ENCODE data around the gene CPLANE2. TPM values are rescaled to one million over a fixed set of nuclear protein-coding genes. Genes with fewer than 3 reads are reported as not detected.
A peak's percentile ranks its signal among the peaks of the same experiment; 100 is the strongest.

CPLANE2 gene
- total and polyA plus RNA-seq, 2 donors from 2014 or later, result 7.9 to 9.4 TPM

DNA sequence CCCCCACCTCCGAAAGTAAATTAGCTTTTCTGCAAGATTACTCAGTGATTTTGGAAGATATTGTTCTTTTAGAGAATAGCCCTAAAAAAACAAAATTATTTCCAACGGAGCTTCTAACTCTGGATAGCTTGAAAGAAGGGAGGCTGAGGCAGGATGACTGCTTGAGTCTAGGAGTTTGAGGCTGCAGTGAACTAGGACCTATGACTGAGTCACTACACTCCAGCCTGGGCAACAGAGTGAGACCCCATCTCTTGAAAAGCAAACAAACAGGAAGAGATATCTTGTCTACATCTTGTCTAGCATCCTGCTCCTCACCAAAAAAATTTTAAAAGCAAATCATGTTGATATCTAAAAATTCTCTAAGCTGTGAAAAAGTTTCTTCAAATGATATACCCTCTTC is 42.2 kb upstream of the CPLANE2 start:
- DNase-seq (no peak), FAIRE-seq (no peak)
- H3K36me3 ChIP-seq (ENCODE audit: control insufficient read depth in 2 of 3, insufficient read depth in 3 of 3, low read length in 3 of 3), result no peaks in the 10 kb centered on the region
- H3K4me1 ChIP-seq (ENCODE audit: control insufficient read depth in 2 of 3, insufficient read depth in 2 of 3, low read depth in 1 of 3, low read length in 3 of 3), result no peaks in the 10 kb centered on the region
- TF ChIP-seq, protein P1, sequence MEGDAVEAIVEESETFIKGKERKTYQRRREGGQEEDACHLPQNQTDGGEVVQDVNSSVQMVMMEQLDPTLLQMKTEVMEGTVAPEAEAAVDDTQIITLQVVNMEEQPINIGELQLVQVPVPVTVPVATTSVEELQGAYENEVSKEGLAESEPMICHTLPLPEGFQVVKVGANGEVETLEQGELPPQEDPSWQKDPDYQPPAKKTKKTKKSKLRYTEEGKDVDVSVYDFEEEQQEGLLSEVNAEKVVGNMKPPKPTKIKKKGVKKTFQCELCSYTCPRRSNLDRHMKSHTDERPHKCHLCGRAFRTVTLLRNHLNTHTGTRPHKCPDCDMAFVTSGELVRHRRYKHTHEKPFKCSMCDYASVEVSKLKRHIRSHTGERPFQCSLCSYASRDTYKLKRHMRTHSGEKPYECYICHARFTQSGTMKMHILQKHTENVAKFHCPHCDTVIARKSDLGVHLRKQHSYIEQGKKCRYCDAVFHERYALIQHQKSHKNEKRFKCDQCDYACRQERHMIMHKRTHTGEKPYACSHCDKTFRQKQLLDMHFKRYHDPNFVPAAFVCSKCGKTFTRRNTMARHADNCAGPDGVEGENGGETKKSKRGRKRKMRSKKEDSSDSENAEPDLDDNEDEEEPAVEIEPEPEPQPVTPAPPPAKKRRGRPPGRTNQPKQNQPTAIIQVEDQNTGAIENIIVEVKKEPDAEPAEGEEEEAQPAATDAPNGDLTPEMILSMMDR (IDR thresholded peaks at IDR 0.05; ENCODE audit: borderline replicate concordance, extremely low read depth, insufficient read depth), result no peak
- H3K4me3 ChIP-seq (ENCODE audit: low read length in 3 of 3), result no peak overlapping the region
- intact Hi-C loops (cut with DNase I), result no loop called here
- H3K9ac ChIP-seq (ENCODE audit: low read length in 3 of 3), result no peak overlapping the region
- H3K27me3 ChIP-seq (ENCODE audit: control insufficient read depth, insufficient read depth, low read length), result no peaks in the 10 kb centered on the region
- no peak overlapping the region for H3K27ac ChIP-seq (ENCODE audit: low read depth in 2 of 2, low read length in 2 of 2)
- H3K9me3 ChIP-seq (ENCODE audit: control insufficient read depth in 2 of 3, insufficient read depth in 1 of 3, low read length in 3 of 3), result no peaks in the 10 kb centered on the region

DNA sequence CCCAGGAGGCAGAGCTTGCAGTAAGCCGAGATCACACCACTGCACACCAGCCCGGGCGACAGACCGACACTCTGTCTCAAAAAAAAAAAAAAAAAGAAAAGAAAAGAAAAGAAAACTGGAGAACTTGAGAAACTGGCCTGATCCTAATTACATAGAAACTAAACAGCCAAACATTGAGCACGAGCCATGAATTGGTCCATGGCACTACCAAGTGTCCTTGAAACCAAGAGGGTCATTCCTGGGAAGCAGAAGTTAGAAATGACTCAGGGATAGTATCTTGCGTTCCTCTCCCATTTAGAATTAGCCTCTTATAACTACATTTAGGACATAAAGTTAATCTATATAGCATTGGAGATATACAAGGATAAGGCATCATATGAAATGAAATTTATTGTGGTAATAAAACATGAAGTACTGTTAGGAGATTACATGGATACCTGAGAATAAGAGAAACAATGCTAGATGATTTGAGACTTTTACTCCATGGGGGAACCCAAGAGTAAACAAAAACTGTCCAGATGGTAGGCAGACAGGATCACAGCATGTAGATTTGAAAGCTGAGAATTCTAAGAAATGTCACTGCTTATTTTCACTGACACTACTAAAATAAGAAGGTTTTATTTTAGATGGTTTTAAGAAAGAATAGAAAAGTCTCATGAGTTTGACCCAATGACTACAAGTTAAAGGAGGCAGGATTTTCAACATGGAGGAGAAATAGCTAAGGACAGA is 39.5 kb upstream of the CPLANE2 start:
- no peaks in the 10 kb centered on the region for H3K27me3 ChIP-seq (ENCODE audit: control insufficient read depth, insufficient read depth, low read length)
- no peak overlapping the region for H3K27ac ChIP-seq (ENCODE audit: low read depth in 2 of 2, low read length in 2 of 2)
- no peak overlapping the region for H3K9ac ChIP-seq (ENCODE audit: low read length in 3 of 3)
- TF ChIP-seq, protein P1 (IDR thresholded peaks at IDR 0.05; ENCODE audit: borderline replicate concordance, extremely low read depth, insufficient read depth), result no peak
- intact Hi-C loops (cut with DNase I), result no loop called here
- no peak overlapping the region for H3K4me3 ChIP-seq (ENCODE audit: low read length in 3 of 3)
- peaks cover 0 to under 1% (median 0%) of the 10 kb centered on the region in 3 donors for H3K36me3 ChIP-seq (ENCODE audit: control insufficient read depth in 2 of 3, insufficient read depth in 3 of 3, low read length in 3 of 3)
- no peaks in the 10 kb centered on the region for H3K9me3 ChIP-seq (ENCODE audit: control insufficient read depth in 2 of 3, insufficient read depth in 1 of 3, low read length in 3 of 3)
- FAIRE-seq, result no peak
- DNase-seq, result peak in 2 of 5 donors; percentile 3 to 5
- no peaks in the 10 kb centered on the region for H3K4me1 ChIP-seq (ENCODE audit: control insufficient read depth in 2 of 3, insufficient read depth in 2 of 3, low read depth in 1 of 3, low read length in 3 of 3)

DNA sequence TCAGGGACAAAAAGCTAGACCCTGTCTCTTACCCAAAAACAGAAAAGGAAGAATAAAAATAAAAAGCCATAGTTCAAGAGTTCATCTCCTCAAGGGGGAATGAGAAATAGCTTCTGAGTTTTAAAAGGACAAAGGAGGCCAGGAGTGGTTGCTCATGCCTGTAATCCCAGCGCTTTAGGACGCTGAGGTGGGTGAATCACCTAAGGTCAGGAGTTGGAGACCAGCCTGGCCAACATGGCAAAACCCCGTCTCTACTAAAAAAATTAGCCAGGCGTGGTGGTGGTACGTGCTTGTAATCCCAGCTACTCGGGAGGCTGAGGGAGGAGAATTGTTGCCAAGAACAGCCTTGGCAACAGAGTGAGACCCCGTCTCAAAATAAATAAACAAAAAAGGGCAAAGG is 38.6 kb upstream of the CPLANE2 start:
- intact Hi-C loops (cut with DNase I), result no loop called here
- Histone ChIP-seq H3K27ac (ENCODE audit: low read depth in 2 of 2, low read length in 2 of 2) (no peak overlapping the region), H3K4me3 (ENCODE audit: low read length in 3 of 3) (no peak overlapping the region)

More for the DNA sequence above, 38.6 kb upstream of the CPLANE2 start:
- no peak for DNase-seq
- Histone ChIP-seq H3K36me3 (ENCODE audit: control insufficient read depth in 2 of 3, insufficient read depth in 3 of 3, low read length in 3 of 3) (peaks cover 0 to 2% (median 0%) of the 10 kb centered on the region in 3 donors), H3K9me3 (ENCODE audit: control insufficient read depth in 2 of 3, insufficient read depth in 1 of 3, low read length in 3 of 3) (no peaks in the 10 kb centered on the region), H3K9ac (ENCODE audit: low read length in 3 of 3) (no peak overlapping the region), H3K4me1 (ENCODE audit: control insufficient read depth in 2 of 3, insufficient read depth in 2 of 3, low read depth in 1 of 3, low read length in 3 of 3) (no peaks in the 10 kb centered on the region), H3K27me3 (ENCODE audit: control insufficient read depth, insufficient read depth, low read length) (no peaks in the 10 kb centered on the region)
- FAIRE-seq, result no peak
- TF ChIP-seq, protein P1 (IDR thresholded peaks at IDR 0.05; ENCODE audit: borderline replicate concordance, extremely low read depth, insufficient read depth), result no peak
